HFFc6 (cell line): ENCODE data around the gene LENG8. TPM values are rescaled to one million over a fixed set of nuclear protein-coding genes. Genes with fewer than 3 reads are reported as not detected.

ENCODE experiments used
- DNase-seq: peaks from one replicate; pipeline ENCODE4 v3.0.0-alpha.2; 2018
- H3K27ac Mint-ChIP-seq: 2 replicates; pipeline ENCODE4 v1.8.0; 2020; ENCODE audit warnings: mild to moderate bottlenecking, mixed read lengths
- H3K27me3 Mint-ChIP-seq: 2 replicates; pipeline ENCODE4 v1.8.0; 2021; ENCODE audit warnings: mild to moderate bottlenecking, moderate library complexity, mixed read lengths; ENCODE audit not compliant: insufficient read depth
- H3K36me3 Mint-ChIP-seq: 2 replicates; pipeline ENCODE4 v1.8.0; 2021; ENCODE audit warnings: low read depth, mixed read lengths
- H3K4me1 Mint-ChIP-seq: 2 replicates; pipeline ENCODE4 v1.8.0; 2020; ENCODE audit warnings: low read depth, mixed read lengths
- H3K4me3 Mint-ChIP-seq: 2 replicates; pipeline ENCODE4 v1.8.0; 2020; ENCODE audit warnings: mild to moderate bottlenecking, moderate library complexity, mixed read lengths
- H3K9me3 Mint-ChIP-seq: 2 replicates; pipeline ENCODE4 v1.8.0; 2020; ENCODE audit warnings: mild to moderate bottlenecking, mixed read lengths
- CTCF ChIP-seq: fragments of 200-600 bp; sonication (generic); IDR thresholded peaks from 2 replicates; pipeline ENCODE4 v1.5.0; 2021; ENCODE audit warnings: antibody characterized with exemption, mild to moderate bottlenecking
- total RNA-seq, 6 experiments: library from RNA; stranded (reverse); fragmentation: NEBNext Ultra II Directional; extraction: Animal tissue kit (Norgen Biotek cat#: 25700); gene quantifications; 2 replicates in 1 of 6; 3 replicates in 5 of 6; pipeline ENCODE4 v1.2.3, GENCODE V29; 2021

Gene LENG8
- total RNA-seq, 6 experiments from 2014 or later = 70.7 to 76.5 (median 74.0) TPM

GRCh38 chr19:54452626-54453025 lies 3.6 kb downstream of the LENG8 start:
- H3K4me3 Mint-ChIP-seq = no peak overlapping the region
- 0 out of 2 replicates have a peak overlapping the region, but pooled peaks have one; percentile 99 for H3K27ac Mint-ChIP-seq
- H3K9me3 Mint-ChIP-seq = no peaks in the 10 kb centered on the region
- no peak for DNase-seq
- H3K4me1 Mint-ChIP-seq = peaks cover 30% of the 10 kb centered on the region
- no peak for TF ChIP-seq CTCF
- H3K27me3 Mint-ChIP-seq = peaks cover 14% of the 10 kb centered on the region
- H3K36me3 Mint-ChIP-seq = peaks cover 50% of the 10 kb centered on the region

- Mint-ChIP-seq H3K4me3 (no peak overlapping the region), H3K9me3 (no peaks in the 10 kb centered on the region), H3K36me3 (peaks cover 60% of the 10 kb centered on the region), H3K4me1 (peaks cover 30% of the 10 kb centered on the region), H3K27ac (no peak overlapping the region), H3K27me3 (peaks cover 16% of the 10 kb centered on the region)
- TF ChIP-seq CTCF = no peak
- no peak for DNase-seq
These were observed 5.2 kb downstream of the LENG8 start for GRCh38 chr19:54453921-54454780.

- no peak for DNase-seq
- H3K36me3 Mint-ChIP-seq = peaks cover 63% of the 10 kb centered on the region
- peaks cover 37% of the 10 kb centered on the region for H3K4me1 Mint-ChIP-seq
- H3K27me3 Mint-ChIP-seq = peaks cover 18% of the 10 kb centered on the region
- no peaks in the 10 kb centered on the region for H3K9me3 Mint-ChIP-seq
- H3K4me3 Mint-ChIP-seq = no peak overlapping the region
- no peak for TF ChIP-seq CTCF
- no peak overlapping the region for H3K27ac Mint-ChIP-seq
These were observed 6.0 kb downstream of the LENG8 start for GRCh38 chr19:54454781-54455675.

GRCh38 chr19:54455786-54456422 lies 6.9 kb downstream of the LENG8 start:
- Mint-ChIP-seq H3K9me3 (no peaks in the 10 kb centered on the region), H3K4me3 (no peak overlapping the region), H3K36me3 (peaks cover 56% of the 10 kb centered on the region), H3K27ac (no peak overlapping the region), H3K4me1 (peaks cover 28% of the 10 kb centered on the region), H3K27me3 (peaks cover 21% of the 10 kb centered on the region)
- DNase-seq = no peak
- no peak for TF ChIP-seq CTCF
